Cerebellar cortex (tissue), 1 donor: ENCODE results near the gene SLC25A19.

ENCODE experiments used
- DNase-seq: peaks from one replicate; pipeline ENCODE4 v3.0.0-alpha.2; 2015; ENCODE audit warnings: low spot score

Gene SLC25A19

GRCh38 chr17:75289115-75289831 lies at the start of gene SLC25A19:
TSS of gene SLC25A19 (minus strand) at chr17:75289433. CDS start at chr17:75286764, 2,669 bp downstream.
- DNase-seq: peak; percentile 99

GRCh38 chr17:75338335-75338734 lies 49.1 kb upstream of the SLC25A19 start:
- DNase-seq: no peak

GRCh38 chr17:75335315-75335714 lies 46.1 kb upstream of the SLC25A19 start:
- no peak for DNase-seq

- no peak for DNase-seq
Observed at GRCh38 chr17:75334723-75335122, 45.5 kb upstream of the SLC25A19 start.

- no peak for DNase-seq
Observed at GRCh38 chr17:75331671-75332070, 42.4 kb upstream of the SLC25A19 start.

GRCh38 chr17:75327757-75328156 lies 38.5 kb upstream of the SLC25A19 start:
- DNase-seq: no peak

- no peak for DNase-seq
Observed at GRCh38 chr17:75326226-75326848, 37.1 kb upstream of the SLC25A19 start.

GRCh38 chr17:75325827-75326225 lies 36.6 kb upstream of the SLC25A19 start:
- no peak for DNase-seq

- no peak for DNase-seq
Observed at GRCh38 chr17:75325348-75325747, 36.1 kb upstream of the SLC25A19 start.

GRCh38 chr17:75321506-75321905 lies 32.3 kb upstream of the SLC25A19 start:
- no peak for DNase-seq

- no peak for DNase-seq
Observed at GRCh38 chr17:75319904-75320691, 30.9 kb upstream of the SLC25A19 start.

GRCh38 chr17:75318615-75319222 lies 29.5 kb upstream of the SLC25A19 start:
- DNase-seq: no peak

GRCh38 chr17:75318211-75318610 lies 29.0 kb upstream of the SLC25A19 start:
- no peak for DNase-seq

- no peak for DNase-seq
Observed at GRCh38 chr17:75317671-75318070, 28.4 kb upstream of the SLC25A19 start.

- DNase-seq: no peak
Observed at GRCh38 chr17:75316253-75316652, 27.0 kb upstream of the SLC25A19 start.

GRCh38 chr17:75315541-75316243 lies 26.5 kb upstream of the SLC25A19 start:
- DNase-seq: no peak

GRCh38 chr17:75313941-75314551 lies 24.8 kb upstream of the SLC25A19 start:
- DNase-seq: no peak

- DNase-seq: no peak
Observed at GRCh38 chr17:75308732-75309629, 19.7 kb upstream of the SLC25A19 start.

- no peak for DNase-seq
Observed at GRCh38 chr17:75307957-75308731, 18.9 kb upstream of the SLC25A19 start.
